Skeletal muscle satellite cell (primary cell): ENCODE results near the gene GABBR1.

Experiments used
- H3K27me3 ChIP-seq: 2 replicates; pipeline ENCODE4 v1.7.0; 2013; ENCODE audit warnings: low read length; ENCODE audit not compliant: control insufficient read depth, insufficient read depth
- H3K36me3 ChIP-seq: 2 replicates; pipeline ENCODE4 v1.7.0; 2013; ENCODE audit warnings: mild to moderate bottlenecking, control low read depth, low read length; ENCODE audit not compliant: insufficient read depth
- H3K4me1 ChIP-seq: 2 replicates; pipeline ENCODE4 v1.7.0; 2013; ENCODE audit warnings: low read length; ENCODE audit not compliant: control insufficient read depth, insufficient read depth
- H3K4me2 ChIP-seq: 2 replicates; pipeline ENCODE4 v1.7.0; 2013; ENCODE audit warnings: mild to moderate bottlenecking, low read length
- H3K4me3 ChIP-seq: 2 replicates; pipeline ENCODE4 v1.7.0; 2013; ENCODE audit warnings: low read length
- H3K9ac ChIP-seq: 2 replicates; pipeline ENCODE4 v1.7.0; 2013; ENCODE audit warnings: mild to moderate bottlenecking, low read depth, low read length, moderate library complexity
- H3K9me3 ChIP-seq: replicated peaks from 2 replicates; pipeline ENCODE4 v1.7.0; 2013; ENCODE audit warnings: mild to moderate bottlenecking, control low read depth, low read length

The GABBR1 gene

DNA sequence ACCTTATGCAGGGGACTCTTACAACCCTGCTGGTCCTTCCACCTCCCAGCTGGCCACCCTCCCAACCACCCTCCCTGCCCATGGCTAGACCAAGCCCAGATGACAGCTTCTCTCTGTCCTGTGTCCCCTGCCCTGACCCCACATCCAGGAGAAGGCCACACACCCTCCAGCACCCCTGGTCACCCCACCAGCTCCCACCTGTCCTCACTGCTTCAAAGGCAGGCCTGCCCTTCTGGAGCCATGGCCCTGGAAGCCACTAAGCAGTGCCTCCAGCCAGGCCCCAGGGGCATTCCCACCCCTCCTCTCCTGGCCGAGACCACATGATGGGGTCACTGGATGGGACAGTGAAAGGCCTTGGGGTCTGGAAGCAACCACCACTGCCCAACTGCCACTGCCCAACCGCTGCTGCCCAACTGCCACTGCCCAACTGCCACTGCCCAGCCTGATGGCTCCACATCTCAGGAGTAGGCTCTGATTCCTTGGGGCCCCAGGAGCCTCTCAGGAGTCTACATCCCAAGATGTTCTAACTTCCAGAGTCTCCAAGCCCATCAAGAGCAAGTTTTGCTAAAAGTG lies 103.9 kb downstream of the GABBR1 start:
- Histone ChIP-seq H3K36me3 (no peaks in the 10 kb centered on the region), H3K4me3 (no peak overlapping the region), H3K9me3 (peaks cover 6% of the 10 kb centered on the region), H3K4me2 (no peak overlapping the region), H3K27me3 (no peaks in the 10 kb centered on the region), H3K9ac (no peak overlapping the region), H3K4me1 (no peaks in the 10 kb centered on the region)

- H3K27me3 ChIP-seq, result no peaks in the 10 kb centered on the region
- no peaks in the 10 kb centered on the region for H3K4me1 ChIP-seq
- H3K9ac ChIP-seq, result no peak overlapping the region
- peaks cover 6% of the 10 kb centered on the region for H3K9me3 ChIP-seq
- no peaks in the 10 kb centered on the region for H3K36me3 ChIP-seq
- no peak overlapping the region for H3K4me2 ChIP-seq
- H3K4me3 ChIP-seq, result no peak overlapping the region
These were observed 104.6 kb downstream of the GABBR1 start for GRCh38 chr6:29528300-29528931.

GRCh38 chr6:29527564-29527963 lies 105.4 kb downstream of the GABBR1 start:
- no peak overlapping the region for H3K4me2 ChIP-seq
- no peaks in the 10 kb centered on the region for H3K27me3 ChIP-seq
- H3K4me3 ChIP-seq, result no peak overlapping the region
- no peaks in the 10 kb centered on the region for H3K4me1 ChIP-seq
- H3K36me3 ChIP-seq, result no peaks in the 10 kb centered on the region
- H3K9me3 ChIP-seq, result peaks cover 6% of the 10 kb centered on the region
- no peak overlapping the region for H3K9ac ChIP-seq

- H3K9ac ChIP-seq, result no peak overlapping the region
- H3K9me3 ChIP-seq, result peaks cover 6% of the 10 kb centered on the region
- H3K36me3 ChIP-seq, result no peaks in the 10 kb centered on the region
These were observed 105.9 kb downstream of the GABBR1 start for GRCh38 chr6:29527126-29527525.

GRCh38 chr6:29525311-29525639 lies 107.7 kb downstream of the GABBR1 start:
- Histone ChIP-seq H3K27me3 (no peaks in the 10 kb centered on the region), H3K4me1 (no peaks in the 10 kb centered on the region), H3K4me2 (no peak overlapping the region), H3K36me3 (no peaks in the 10 kb centered on the region), H3K9me3 (no peaks in the 10 kb centered on the region), H3K4me3 (no peak overlapping the region), H3K9ac (no peak overlapping the region)

More at GRCh38 chr6:29527126-29527525, 105.9 kb downstream of the GABBR1 start:
- no peak overlapping the region for H3K4me3 ChIP-seq
- H3K4me1 ChIP-seq, result no peaks in the 10 kb centered on the region
- H3K4me2 ChIP-seq, result no peak overlapping the region
- H3K27me3 ChIP-seq, result no peaks in the 10 kb centered on the region

GRCh38 chr6:29524444-29525310 lies 108.3 kb downstream of the GABBR1 start:
- H3K27me3 ChIP-seq, result no peaks in the 10 kb centered on the region
- no peak overlapping the region for H3K4me3 ChIP-seq
- H3K9ac ChIP-seq, result no peak overlapping the region
- H3K36me3 ChIP-seq, result no peaks in the 10 kb centered on the region
- no peak overlapping the region for H3K4me2 ChIP-seq
- H3K4me1 ChIP-seq, result no peaks in the 10 kb centered on the region
- no peaks in the 10 kb centered on the region for H3K9me3 ChIP-seq

DNA sequence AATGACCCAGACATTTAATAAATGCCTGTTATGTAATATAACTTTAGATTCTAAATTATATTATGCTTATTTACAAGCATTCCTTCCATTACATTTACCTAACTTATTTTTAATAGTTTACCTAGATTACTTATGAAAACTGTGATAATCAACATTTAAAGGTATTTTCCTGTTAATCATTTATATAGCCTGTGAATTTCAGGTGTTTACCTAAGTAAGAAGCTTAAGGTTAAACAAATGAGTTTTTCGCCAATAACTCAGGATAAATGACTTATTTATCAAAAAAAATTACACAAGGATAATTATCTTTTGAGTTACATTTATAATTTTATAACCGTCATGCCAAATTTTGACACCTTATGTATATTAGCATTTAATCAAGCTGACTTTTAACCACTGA lies 108.9 kb downstream of the GABBR1 start:
- Histone ChIP-seq H3K4me3 (no peak overlapping the region), H3K4me1 (no peaks in the 10 kb centered on the region), H3K9me3 (no peaks in the 10 kb centered on the region), H3K4me2 (no peak overlapping the region), H3K27me3 (no peaks in the 10 kb centered on the region), H3K9ac (no peak overlapping the region), H3K36me3 (no peaks in the 10 kb centered on the region)

DNA sequence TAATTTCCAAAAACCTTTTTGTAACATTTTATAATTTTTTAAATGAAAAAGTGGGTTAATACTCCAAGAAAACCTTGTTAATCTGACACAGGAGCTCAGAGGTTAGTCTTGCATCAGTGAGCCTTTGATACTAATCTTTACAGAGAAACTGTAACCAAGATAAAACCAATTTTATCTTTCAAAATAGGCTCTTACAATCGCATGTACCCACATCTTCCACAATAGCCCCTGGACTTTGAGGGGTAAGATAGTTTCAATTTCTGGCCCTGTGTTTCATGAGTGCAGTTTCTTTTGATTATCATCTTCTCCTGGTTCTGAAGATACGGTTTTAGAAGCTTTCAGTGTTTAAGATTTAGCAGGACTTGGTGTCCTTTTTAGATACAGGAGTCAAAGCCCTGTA lies 110.8 kb downstream of the GABBR1 start:
- H3K4me1 ChIP-seq, result no peaks in the 10 kb centered on the region
- no peaks in the 10 kb centered on the region for H3K27me3 ChIP-seq
- no peak overlapping the region for H3K4me3 ChIP-seq
- H3K4me2 ChIP-seq, result no peak overlapping the region
- no peak overlapping the region for H3K9ac ChIP-seq
- no peaks in the 10 kb centered on the region for H3K9me3 ChIP-seq
- no peaks in the 10 kb centered on the region for H3K36me3 ChIP-seq

DNA sequence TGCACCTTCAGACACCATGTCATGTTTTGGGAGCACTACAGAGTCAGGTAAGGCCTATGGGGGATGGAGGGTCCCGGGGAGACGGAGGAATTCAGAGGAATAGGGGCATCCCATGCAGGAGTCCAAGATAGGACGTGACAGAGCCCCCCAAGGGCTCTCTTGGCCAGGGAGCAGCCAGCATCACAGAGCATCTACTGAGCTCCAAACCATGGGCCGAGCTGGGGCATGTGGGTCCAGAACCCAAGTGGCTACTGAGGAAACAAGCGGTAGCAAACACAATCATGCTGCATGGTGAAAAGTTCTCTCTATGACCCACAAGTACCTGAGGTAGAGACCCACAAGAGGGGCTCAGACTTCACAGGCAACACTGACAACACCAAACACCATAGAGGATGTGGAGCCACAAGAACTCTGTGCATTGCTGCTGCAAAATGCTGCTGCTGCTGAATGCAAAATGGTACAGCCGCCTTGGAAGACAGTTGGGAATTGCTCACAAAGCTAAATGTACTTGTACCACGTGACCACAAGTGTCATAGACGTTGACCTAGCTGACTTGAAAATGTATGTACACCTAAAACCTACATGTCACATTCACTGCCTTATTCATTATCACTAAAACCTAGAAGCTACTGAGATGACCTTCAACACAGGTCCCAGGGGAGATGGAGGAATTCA lies 111.8 kb downstream of the GABBR1 start:
- Histone ChIP-seq H3K4me3 (no peak overlapping the region), H3K4me1 (no peaks in the 10 kb centered on the region), H3K36me3 (no peaks in the 10 kb centered on the region), H3K27me3 (no peaks in the 10 kb centered on the region), H3K9me3 (no peaks in the 10 kb centered on the region), H3K9ac (no peak overlapping the region), H3K4me2 (no peak overlapping the region)

DNA sequence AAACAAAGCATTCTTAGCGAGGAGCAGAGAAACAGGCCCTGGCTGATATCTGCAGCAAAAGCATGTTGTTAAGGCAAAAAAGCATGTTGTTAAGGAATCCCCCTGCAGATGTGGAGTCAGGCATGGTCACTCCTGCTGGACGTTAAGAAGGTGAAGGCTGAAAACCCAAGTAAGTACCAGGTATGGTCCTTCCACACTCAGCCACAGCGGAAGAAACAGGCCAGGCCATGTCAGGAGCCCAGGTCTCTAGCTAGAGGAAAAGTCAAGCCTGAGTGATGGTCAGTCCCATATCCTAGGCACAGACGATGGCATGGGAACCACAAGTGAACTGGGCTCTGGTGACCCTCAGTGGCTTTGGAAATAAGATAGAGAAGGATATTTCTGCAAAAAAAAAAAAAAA lies 112.8 kb downstream of the GABBR1 start:
- no peaks in the 10 kb centered on the region for H3K36me3 ChIP-seq
- no peak overlapping the region for H3K9ac ChIP-seq
- no peaks in the 10 kb centered on the region for H3K27me3 ChIP-seq
- no peak overlapping the region for H3K4me2 ChIP-seq
- H3K4me3 ChIP-seq, result no peak overlapping the region
- no peaks in the 10 kb centered on the region for H3K4me1 ChIP-seq
- no peaks in the 10 kb centered on the region for H3K9me3 ChIP-seq

DNA sequence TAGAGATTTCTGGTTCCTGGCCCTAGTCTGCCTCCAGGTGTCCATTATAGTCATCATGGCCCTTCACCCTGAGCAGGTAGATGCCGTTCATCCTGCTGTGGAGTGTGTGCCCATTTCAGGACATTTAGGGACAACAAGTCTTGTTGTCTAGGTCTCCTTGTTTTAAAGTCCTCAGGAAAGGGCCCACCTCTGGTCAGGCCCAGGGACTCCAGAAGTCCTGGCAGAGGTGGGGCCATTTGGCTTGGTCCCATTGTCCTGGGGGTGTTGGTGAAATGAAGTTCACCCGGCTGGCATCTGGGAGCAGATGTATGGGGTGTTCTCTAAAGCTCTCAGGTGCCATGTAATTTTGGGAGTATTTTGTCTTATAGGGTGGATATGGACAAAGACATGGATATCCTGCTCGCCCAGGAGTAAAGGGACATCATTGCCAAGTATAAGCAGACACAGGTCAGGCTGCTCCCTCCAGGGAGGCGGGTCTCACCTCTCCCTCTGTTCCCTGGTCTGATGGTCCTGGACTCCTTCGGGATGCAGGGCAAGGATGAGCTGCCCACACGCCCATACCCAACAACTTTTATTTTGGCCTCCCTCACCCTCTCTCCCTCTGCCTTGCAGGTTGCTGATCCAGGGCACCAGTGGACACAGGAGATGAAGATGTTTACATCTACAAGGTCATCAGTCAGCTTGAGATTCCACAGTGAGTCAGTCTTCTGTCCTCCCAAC lies 113.5 kb downstream of the GABBR1 start:
- no peaks in the 10 kb centered on the region for H3K27me3 ChIP-seq
- no peak overlapping the region for H3K4me3 ChIP-seq
- H3K9ac ChIP-seq, result no peak overlapping the region
- H3K4me1 ChIP-seq, result no peaks in the 10 kb centered on the region
- no peaks in the 10 kb centered on the region for H3K9me3 ChIP-seq
- H3K4me2 ChIP-seq, result no peak overlapping the region
- H3K36me3 ChIP-seq, result no peaks in the 10 kb centered on the region
